Loucy (cell line): ENCODE measurements around the gene RDH12.

ENCODE experiments used
- EZH2phosphoT487 ChIP-seq: fragments of 200-600 bp; IDR thresholded peaks from 2 replicates; pipeline ENCODE4 v1.6.1; 2018; ENCODE audit warnings: antibody characterized with exemption, mild to moderate bottlenecking, moderate library complexity, borderline replicate concordance
- TF ChIP-seq, protein P1 (sequence below): fragments of 200-600 bp; sonication (generic); conservative IDR thresholded peaks from 2 replicates; pipeline ENCODE4 v1.5.1; 2014; ENCODE audit warnings: mild to moderate bottlenecking, antibody characterized with exemption, low read length

DNA sequence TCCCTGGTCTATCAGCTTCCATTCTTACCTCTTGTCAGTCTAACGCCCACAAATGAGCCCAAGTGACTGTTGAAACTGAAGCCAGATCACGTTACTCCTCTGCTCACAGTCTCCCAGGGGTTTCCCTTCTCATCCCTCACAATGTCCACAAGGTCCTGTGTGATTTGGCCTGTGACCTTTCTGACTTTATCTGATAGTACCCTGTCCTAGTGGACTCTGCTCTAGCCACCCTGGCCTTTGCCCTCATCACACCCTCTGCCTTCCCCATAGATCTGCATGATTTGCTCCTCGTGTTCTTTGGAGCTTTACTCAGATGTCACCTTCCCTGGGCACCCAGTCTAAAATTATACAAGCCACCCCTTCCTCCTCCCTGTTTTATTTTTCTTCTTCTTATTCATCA lies 55.5 kb downstream of the RDH12 start:
- TF ChIP-seq, protein P1, sequence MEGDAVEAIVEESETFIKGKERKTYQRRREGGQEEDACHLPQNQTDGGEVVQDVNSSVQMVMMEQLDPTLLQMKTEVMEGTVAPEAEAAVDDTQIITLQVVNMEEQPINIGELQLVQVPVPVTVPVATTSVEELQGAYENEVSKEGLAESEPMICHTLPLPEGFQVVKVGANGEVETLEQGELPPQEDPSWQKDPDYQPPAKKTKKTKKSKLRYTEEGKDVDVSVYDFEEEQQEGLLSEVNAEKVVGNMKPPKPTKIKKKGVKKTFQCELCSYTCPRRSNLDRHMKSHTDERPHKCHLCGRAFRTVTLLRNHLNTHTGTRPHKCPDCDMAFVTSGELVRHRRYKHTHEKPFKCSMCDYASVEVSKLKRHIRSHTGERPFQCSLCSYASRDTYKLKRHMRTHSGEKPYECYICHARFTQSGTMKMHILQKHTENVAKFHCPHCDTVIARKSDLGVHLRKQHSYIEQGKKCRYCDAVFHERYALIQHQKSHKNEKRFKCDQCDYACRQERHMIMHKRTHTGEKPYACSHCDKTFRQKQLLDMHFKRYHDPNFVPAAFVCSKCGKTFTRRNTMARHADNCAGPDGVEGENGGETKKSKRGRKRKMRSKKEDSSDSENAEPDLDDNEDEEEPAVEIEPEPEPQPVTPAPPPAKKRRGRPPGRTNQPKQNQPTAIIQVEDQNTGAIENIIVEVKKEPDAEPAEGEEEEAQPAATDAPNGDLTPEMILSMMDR: no peak
- no peak for TF ChIP-seq EZH2phosphoT487
